Hematopoietic multipotent progenitor cell treated with erythropoietin and hydrocortisone succinate and interleukin-3 and kit ligand, for 15 days (in vitro differentiated cells): Measurements from ENCODE around the gene SYCP2.

Experiments
- DNase-seq: peaks from one replicate; pipeline ENCODE4 v3.0.0-alpha.2; 2015; ENCODE audit warnings: low spot score

The SYCP2 gene

DNA sequence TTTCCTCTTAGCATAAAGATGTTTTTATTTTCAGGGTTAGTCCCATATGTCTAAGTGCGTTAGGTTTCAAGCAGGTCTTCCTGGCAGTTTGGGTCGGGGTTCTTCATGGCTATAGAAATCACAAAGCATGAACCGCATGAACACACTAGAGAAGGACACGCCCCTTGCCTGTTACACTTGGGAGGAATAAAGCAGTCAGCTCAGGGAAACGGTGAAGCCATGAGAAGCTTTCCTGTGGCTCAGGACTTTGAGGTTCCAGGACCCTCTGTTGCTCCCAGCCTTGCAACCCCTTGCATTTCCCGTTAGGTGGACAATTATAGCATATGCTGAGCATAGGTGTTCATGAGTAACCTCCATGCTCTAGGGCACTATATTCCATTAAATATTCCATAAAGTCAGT lies 96.7 kb downstream of the SYCP2 start:
- no peak for DNase-seq

DNA sequence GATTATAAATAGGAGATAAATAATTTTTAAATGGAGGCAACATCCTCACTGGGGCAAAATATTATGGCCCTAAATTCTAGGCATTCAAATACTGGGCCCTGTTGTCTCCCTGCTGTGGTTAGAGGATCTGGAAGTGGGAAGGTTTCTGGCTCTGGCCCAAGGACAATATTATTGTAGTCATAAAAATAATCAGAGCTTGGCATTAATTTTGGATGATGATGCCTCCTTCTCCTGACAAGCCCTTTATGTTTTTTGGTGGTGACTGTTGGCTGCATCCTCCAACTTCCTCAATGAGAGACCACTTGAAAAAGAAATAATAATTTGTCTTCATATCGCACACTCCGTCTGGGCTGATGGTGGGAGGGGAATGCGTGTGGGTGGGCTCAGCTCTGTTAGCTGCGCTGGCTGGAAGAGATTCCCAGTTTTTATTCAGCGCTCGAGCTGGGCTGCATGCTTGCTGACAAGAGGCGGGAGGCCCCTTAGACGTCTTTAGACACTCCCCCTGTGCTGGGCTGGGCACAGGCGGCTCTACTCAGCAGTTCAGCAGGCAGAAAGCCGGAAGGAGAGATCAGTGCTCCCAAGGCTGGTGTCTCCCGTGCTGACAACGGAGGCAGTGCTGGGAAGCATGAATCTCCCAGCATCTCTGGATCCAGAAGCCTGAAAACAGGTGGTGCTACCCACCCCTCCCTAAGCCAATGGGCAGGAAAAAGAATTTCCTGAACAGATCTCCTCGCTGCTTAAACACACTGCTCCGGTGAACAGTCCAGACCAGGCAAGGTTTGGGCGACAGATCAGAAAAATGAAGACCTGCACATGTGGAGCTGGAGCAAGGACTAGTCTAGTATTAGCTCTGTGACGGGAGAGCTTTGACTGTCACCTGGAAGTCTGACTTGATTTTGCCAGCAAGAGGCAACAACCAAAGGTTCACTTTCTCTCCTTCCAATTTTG lies 97.7 kb downstream of the SYCP2 start:
- DNase-seq, result no peak

DNA sequence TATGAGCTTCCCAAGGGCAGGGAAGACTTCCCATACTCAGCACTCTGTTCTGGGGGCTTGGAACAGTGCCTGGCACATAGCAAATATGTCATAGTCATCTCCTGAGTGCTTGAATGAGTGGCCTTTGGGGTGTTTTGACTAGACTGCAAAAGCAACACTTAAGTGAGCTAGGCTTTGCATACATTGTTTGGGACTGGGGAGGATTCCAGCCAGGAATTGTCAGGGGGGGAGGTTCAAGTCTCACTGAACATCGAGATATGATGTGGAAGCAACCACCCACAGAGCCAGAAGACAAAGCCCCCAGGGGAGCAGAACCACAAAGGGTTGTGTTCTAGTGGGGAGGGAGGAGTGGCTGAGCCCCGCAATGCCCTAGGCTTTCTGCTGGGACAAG lies 98.4 kb downstream of the SYCP2 start:
- no peak for DNase-seq

DNA sequence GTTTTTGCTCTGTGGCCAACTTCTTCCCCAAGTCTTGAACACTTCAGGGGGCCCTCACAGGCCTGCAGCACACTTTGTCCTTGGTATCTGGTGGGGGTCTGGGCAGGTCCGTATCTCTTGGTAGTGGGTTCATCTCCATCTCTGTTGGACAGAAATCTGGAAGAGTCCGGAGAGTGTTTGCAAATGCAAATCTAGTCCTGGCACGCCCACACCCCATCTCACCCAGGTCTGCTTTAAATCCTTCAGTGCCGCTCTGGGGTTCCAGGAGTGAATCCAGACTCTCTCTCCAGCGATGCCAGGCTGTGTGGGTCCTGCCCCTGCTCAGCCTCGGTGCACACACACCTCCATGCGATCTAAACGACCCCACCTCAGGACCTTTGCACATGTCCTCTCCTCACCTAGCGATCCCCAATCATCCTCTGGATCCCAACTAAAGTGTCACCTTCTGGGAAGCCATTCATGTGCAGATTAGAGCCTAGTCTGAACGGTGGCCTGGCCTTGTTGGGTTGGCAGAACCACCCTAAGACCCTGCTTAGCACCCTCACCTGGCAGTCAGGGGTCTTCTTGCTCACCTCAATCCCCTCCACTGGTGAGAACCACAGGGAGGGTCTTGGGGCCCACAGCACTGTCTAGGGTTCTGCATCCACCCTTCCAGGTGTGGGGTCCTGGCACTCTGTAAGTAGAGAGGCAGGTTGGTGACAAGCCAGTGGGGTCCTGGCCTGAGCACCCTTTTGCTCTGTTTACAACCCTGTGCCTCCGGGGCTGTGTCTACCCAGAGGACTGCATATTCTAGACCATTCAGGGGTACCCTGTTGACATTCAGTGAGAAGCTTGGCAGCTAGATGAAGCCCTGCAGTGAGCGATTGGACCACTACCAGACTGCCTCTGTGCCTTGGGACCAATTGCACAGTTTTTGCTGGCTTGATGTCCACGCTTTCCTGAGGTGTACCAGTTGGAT lies 100.8 kb downstream of the SYCP2 start:
- no peak for DNase-seq

DNA sequence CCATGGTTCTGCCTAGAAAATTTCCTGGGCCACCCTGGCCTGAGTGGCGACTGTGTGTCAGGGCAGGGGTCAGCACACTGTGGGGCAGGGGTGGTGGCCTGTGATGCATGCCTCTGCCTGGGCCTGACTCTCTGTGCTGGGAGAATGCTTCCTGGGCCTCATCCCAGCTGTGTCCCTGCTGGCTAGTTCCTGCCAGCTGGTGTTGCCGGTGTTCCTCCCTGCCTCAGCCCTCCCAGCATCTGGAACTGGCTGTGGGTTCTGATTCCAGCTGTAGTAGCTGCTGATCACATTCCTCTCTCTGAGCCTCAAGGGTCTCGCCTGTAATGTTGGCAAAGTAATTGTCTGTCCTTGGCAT lies 101.5 kb downstream of the SYCP2 start:
- no peak for DNase-seq

DNA sequence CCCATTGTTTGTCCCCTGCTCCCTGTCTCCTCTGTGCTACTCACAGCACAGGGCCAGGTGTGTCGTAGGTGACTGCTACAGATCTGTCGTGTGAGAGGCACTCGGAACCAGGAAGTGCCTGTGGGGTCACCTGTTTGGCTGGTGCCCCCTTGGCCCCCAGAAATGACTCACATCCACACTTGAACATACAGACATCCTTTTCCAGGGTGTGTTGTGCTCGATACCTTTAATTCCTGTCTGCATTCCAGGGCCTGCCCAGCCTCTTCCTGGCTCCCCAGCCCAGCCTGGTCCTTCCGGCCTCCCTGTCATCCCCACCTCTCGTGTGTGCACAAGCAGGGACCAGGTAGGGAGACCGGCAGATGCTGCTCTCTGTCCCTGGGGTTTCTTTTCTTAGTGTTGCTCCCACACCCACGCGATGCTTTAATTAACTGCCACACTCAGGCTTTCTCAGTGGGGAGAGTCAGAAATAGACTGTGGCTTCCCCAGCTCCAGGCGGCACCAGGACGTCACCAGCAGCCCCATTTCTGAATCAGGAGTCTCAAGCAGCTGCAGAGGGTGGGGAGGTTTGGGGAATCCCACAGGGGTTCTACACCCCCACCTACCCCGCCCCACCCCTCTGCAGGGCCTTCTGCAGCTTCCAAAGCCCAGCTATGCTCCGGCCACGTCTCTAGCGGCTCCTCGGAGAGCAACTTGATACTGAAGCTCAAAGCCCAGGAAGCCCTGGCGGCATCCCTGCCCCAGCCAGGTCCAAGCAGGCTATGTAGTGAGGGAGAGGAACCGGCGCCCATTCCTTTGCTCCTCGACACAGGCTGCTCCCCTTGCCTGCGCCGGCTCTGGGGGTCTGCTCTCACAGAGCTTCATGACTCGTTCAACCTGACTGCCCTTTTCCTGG lies 102.2 kb downstream of the SYCP2 start:
- no peak for DNase-seq

DNA sequence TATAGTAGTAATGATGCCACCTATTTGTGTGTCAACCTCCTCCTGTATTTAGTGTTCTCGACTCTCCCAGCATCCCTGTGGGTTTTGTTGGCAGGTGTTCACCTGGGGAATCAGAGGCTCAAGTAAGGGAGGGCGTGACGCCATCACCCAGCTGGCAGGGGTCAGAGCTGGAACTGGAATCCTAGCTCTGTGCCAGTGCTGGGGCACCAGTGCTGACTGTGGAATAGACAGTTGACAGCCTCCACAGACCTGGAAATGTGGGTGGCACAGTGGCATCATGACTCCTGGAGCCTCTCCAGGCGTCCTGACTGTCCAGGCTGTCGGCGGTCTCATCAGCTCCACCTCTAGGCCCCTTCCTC lies 102.8 kb downstream of the SYCP2 start:
- no peak for DNase-seq

DNA sequence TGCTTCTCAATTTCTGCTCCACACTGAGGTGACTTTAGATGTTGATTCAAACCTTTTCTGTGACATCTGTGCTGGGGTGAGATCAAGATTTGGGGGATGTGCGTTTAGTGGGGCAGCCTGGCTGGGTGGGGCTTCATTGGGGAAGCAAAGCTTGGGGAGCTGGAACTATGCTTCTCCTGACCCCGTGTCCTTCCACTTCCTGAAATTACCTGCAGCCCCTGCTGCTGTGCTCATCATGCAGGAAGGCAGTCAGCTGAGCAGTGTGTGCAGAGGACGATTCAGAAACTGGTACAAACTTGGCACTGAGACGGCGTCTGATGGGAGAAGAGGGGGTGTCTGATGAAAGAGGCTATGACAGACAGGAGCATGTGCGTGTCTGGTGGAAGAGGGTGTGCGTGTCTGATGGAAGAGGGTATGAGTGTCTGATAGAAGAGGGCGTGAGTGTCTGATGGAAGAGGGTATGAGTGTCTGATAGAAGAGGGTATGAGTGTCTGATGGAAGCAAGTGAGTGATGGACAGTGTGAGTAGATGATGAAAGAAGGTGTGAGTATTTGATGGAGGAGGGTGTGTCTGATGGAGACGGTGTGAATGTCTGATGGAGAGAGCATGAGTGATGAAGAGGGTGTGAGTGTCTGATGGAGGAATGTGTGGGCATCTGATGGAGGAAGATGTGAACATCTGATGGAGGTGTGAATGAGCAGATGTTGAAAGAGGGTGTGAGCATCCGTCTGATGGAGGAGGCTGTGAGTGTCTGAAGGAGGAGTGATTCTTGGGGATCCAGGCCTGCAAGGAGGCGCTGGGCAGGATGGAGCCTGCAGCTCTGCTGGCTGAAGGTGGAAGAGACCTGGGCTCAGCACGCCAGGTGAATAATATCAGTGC lies 103.4 kb downstream of the SYCP2 start:
- no peak for DNase-seq

DNA sequence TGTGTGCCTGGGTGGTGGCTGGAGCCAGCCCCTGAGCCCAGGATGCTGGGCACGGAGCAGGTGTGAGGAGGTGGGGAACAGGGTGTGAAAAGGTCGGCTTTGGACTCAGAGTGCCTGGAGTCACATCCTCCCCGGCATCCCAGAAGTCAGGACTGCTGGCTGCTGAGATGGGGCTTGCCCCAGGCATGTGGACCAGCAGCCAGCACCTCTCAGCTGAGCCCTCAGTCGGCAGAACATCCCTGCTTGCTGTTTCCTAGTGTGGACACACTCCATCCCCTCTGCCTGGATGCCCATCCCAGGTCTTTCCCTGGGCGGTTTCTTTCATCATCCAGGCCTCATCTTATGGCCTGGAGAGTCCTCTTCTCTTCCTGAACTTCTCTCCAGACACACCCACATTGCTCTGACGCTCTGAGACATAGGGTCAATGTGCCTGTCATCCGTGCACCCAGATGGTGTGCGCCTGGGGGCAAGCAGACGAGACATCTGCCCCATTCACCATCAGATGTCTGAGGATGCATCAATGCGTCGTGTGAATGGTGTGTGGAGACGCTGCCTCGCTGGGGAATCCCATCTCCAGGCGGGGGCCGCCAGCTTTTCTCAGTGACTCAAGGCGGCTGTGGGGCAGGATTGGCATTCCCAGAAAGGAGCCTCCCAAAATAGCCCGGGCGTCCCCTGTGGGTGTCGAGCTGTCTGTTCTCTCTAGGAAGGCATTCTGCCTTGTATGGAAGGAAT lies 104.2 kb downstream of the SYCP2 start:
- DNase-seq, result no peak

DNA sequence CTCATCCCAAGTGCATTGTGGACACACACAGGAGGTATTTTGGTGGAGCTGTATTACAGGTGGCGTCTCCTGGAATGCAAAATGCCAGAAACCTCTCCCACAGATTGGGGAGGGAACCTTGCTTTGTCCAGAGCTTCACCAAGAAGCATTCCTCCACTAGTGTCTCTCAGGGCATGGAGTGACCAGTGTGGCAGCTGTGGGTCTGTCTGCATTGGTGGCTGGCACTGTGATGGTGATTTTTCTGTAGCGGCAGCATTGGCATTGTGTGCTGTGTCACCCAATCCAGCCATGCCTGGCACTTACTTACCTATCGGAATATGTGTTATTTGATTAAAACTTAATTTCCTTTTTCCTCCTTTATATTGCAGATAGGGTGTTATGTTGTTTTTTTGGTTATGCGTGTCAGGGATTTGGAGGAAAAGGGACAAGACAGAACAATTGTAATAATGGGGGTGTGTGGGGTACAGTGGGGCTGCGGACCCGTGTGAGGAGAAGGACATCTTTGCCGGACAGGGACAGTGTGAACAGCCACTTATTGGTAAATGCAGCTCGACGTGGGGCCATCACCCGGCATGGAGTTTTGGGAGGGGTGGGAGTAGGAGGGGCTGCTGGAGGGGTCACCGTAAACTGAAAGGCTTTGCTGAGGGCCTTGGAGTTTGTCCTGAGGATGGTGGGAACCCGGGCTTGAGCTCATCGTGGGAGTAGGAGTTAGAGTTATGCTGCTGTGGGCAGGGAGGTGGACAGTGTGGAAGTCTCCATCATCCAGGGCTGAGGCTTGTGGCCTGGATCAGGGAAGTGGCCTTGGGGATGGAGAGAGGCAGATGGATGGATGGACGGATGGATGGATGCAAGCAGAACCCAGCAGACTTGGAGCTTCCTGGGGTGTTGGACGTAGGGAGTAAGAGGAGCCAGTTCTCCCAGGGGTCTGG lies 105.0 kb downstream of the SYCP2 start:
- no peak for DNase-seq

DNA sequence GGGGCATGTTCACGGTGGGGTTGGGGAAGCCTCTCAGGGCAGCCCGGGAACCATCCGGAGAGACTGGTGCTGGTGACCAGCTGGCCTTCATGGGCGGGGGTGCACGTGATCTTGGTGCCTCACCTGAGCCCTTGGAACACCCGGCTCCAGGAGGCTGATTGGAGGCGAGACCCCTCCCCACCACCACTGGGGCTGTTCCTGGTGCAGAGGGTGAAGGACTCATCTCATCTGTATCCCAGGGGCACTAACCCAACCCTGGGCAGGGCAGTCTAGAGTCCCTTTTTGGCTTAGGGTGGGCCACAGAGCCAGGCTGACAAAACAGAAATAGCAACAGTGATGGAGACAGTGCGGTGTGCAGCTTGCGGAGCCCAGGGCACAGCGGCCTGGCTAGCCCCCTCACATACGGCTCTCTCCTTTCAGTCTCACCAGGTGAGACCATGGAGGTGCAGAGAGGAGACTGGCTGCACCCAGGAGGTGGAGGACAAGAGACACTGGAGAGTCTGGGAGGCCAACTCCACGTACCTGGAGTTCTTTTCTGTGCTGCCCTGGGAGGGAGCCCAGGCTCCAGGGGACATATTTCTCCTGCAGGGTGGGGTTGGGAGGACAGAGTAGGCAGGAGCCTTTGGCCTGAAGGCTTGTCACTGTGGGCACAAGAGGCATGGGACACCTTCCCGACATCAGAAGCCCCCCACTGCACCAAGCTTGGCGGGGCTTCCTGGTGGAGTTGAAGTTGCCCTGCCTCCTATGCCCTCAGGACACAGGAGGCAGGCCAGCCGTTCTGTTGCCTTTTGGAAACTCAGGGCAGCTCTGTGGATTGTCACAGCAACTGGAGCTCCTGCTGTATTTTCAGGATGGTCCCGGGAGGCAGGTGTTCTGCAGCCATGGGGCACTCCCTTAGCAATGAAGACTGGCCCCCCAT lies 106.0 kb downstream of the SYCP2 start:
- DNase-seq, result no peak

DNA sequence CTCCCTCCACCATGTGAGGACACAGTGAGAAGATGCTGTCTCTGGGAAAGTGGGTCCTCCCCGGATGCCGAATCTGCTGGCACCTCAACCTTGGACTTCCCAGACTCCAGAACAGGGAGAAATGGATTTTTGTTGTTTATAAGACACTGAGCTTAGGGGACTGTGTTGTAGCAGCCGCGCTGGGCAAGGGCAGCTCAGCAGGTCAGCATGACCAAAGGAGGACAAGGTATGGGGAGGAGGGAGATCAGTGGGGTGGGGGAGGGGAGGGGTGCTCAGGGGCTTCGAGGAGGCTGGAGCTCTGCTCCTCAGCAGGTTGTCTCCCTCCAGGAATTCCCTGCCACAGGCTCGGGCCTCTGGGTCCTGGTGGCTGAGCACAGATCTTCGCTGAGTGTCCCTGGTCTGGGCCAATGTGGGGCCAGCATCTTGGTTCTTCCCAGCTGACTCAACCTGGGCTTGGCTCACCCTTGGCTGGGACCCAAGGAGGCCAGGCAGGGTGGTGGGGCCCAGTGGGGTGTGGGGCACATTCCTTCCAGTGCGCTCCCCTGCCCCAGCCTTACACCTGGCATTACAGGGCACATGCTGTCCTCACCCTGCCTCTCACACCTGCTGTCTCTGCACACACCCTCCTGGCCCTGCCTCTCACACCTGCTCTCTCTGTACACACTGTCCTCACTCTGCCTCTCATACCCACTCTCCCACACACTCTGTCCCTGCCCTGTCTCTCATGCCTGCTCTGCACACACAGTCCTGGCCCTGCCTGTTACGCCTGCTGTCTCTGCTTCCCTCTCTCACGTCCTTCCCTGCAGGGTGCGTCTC lies 107.3 kb downstream of the SYCP2 start:
- no peak for DNase-seq

DNA sequence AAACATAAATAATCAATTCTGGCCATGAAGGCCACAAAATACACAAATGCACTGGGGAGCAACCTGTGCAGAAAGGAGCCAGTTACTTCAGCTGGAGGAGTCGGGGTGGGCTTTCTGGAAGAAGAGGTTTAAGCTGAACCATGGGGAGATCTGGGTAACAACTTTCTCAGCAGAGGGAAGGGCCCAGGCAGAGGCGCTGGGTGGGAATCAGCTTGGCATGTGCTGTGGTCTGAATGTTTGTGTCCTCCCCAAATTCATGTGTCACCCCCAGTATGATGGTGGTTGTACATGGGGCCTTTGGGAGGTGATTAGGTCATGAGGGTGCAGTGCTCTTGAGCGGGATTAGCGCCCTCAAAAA lies 107.9 kb downstream of the SYCP2 start:
- no peak for DNase-seq

DNA sequence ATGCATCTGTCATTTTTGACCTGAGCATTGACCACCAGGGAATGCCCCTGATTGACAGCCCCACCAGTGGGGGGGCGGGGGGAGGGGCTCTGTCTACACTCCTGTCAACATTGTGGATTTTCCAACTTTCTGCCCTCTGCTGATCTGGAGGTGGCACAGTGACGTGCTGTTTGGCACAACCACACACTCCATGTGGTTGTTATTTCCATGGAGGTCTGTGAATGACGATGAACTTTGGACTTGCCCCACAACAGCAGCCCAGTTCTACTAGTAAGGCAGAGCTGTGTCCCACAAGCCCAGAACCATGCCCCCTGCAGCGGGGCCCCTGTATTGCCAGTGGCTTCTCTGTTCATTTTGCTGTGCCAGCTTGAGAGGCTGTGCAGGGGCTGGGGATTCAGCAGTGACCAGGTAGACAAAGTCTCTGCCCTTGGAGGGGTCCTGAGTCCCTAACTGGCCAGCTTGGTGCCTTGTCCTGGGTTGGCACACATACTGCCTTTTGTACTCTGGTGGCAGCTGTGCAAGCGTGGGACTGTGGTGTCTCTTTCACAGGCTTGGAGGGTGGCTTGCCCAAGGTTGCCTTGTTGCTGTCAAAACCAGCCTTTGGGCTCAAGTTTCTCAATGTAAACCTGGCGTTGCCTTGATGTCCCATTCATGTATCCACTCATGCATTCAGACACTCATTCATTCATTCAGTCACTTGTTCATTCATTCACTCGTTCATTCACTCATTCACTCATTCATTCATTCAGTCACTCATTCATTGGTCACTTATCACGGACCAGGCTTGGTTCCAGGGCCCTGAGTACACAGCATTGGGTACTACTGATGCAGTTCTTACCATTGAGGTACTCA lies 108.5 kb downstream of the SYCP2 start:
- DNase-seq, result no peak

DNA sequence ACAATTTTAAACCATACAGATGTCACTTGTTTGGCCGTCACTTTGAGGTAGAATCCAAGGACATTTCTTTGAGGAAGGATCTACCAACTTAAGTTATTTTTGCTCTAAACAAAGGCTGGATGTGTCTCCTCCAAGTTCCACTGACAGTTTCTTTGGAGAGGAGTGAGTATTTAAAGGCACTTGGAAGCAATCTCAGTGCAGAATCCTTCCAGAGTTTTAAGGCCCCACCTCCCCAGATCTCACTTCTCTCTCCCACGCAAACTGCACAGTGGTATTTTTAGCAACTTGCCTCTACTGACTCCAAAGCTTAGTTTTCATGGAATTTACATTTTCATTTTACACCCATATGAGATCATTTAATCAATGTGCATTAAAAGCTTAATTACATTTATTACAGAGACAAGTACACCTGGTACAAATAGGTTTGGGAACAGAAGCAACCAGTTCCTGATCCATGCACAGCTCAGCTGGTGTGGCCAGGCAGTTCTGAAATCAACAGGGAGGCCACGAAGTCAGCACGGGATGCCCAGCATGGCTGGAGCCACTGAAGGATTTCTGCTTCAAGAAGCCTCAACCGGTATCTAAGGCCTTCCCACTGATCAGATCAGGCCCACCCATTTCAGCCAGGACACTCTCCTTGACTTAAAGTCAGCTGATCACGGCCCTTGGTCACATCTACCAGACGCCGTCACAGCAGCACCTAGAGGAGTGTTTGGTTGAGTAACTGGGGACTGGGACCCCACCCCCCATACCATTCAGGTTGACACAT lies 109.8 kb downstream of the SYCP2 start:
- no peak for DNase-seq

DNA sequence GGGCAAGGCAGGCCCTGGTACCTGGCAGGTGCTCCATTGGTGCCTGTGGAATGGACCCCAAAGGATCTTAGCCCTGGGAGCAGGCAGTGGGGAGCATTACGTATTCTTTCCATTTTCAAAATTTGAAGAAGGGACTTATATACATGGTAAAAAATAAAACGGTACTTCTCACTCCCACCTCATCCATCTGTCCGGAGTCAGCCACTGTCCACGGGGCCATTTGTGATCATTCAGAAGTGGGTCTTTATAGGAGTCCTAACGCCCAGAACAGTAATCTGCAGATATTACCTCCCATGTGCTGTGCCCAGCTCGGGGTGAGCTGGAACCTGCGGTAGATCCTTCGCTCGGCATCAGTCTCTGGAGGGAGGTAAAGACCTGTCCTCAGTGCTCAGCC lies 110.4 kb downstream of the SYCP2 start:
- DNase-seq, result no peak
